ENCODE measurements around the gene TRPM6.

- TF ChIP-seq POLR2A (IDR thresholded peaks at IDR 0.05; ENCODE audit: low read depth, low read length) (no peak), POLR2AphosphoS5 (IDR thresholded peaks at IDR 0.05; ENCODE audit: low read depth, low read length) (no peak), TAF1 (IDR thresholded peaks at IDR 0.05; ENCODE audit: borderline replicate concordance, low read depth, low read length) (no peak)
Measured at GRCh38 chr9:74861071-74861470, 26.6 kb downstream of the TRPM6 start.
